Heart left ventricle (tissue), 16 donors: Measurements from ENCODE around the gene PARP3. TPM values are rescaled to one million over a fixed set of nuclear protein-coding genes. Genes with fewer than 3 reads are reported as not detected.
A peak's percentile ranks its signal among the peaks of the same experiment; 100 is the strongest.

Experiments used
- ATAC-seq, 4 donors: fragments of 200-7000 bp; cut with Tn5 transposase; one replicate each; pipeline ENCODE4 v1.9.1; 2020 to 2022; ENCODE audit warnings: moderate library complexity in 4 of 4, mild to moderate bottlenecking in 3 of 4, moderate number of reproducible peaks in 1 of 4
- DNase-seq, 5 donors: peaks; one replicate each; pipeline ENCODE4 v3.0.0-alpha.2; 2020
- H3K27ac ChIP-seq, 12 donors: fragments of 200-600 bp; sonication (generic) in 4 of 12; one replicate each; pipeline versions ENCODE4 v1.5.0 to v1.8.0; 2016 to 2022; ENCODE audit warnings: mild to moderate bottlenecking in 2 of 12
- H3K27me3 ChIP-seq, 9 donors: fragments of 200-600 bp; sonication (generic) in 2 of 9; one replicate each; pipeline versions ENCODE4 v1.5.1 to v1.8.0; 2016 to 2022; ENCODE audit warnings: mild to moderate bottlenecking in 3 of 9
- H3K36me3 ChIP-seq, 9 donors: fragments of 200-600 bp; sonication (generic) in 2 of 9; one replicate each; pipeline versions ENCODE4 v1.5.0 to v1.8.0; 2018 to 2022; ENCODE audit warnings: mild to moderate bottlenecking in 2 of 9
- H3K4me1 ChIP-seq, 12 donors: fragments of 200-600 bp; sonication (generic) in 4 of 12; one replicate each; pipeline versions ENCODE4 v1.5.0 to v1.8.0; 2016 to 2022; ENCODE audit warnings: mild to moderate bottlenecking in 3 of 12
- H3K4me3 ChIP-seq, 12 donors: fragments of 200-600 bp; sonication (generic) in 4 of 12; one replicate each; pipeline versions ENCODE4 v1.5.0 to v1.8.0; 2017 to 2022; ENCODE audit warnings: mild to moderate bottlenecking in 9 of 12, moderate library complexity in 4 of 12
- H3K9me3 ChIP-seq, 12 donors: fragments of 200-600 bp; sonication (generic) in 4 of 12; one replicate each; pipeline versions ENCODE4 v1.5.0 to v1.8.0; 2016 to 2022; ENCODE audit warnings: mild to moderate bottlenecking in 1 of 12
- CTCF ChIP-seq, 12 donors: fragments of 200-600 bp; sonication (generic) in 4 of 12; IDR thresholded peaks; one replicate each; pipeline versions ENCODE4 v1.5.0 to v1.8.0; 2018 to 2022; ENCODE audit warnings: antibody characterized with exemption in 12 of 12, mild to moderate bottlenecking in 5 of 12
- POLR2A ChIP-seq, 2 donors: fragments of 450-650 bp; IDR thresholded peaks; one replicate each; pipeline ENCODE4 v1.6.1; 2017; ENCODE audit warnings: antibody characterized with exemption in 2 of 2, mild to moderate bottlenecking in 2 of 2, moderate library complexity in 2 of 2
- WGBS, 4 donors: extraction: QIAGEN DNeasy Blood & Tissue Kit in 2 of 4; methylation state at CpG; one replicate each; pipeline versions ENCODE4 v1.1.5 to v1.1.7; 2013 to 2018; 5-methylcytosine and 5-hydroxymethylcytosine counted together
- intact Hi-C, 10 donors: fragments of 100-400 bp; cut with DNase I; formaldehyde crosslinking; loops; one replicate each; pipeline versions ENCODE4 v1.11.1 to v1.14.2; 2022
- polyA plus RNA-seq, 2 donors: library from polyadenylated mRNA; stranded (reverse); fragments of 200-250 nt; gene quantifications; one replicate each; pipeline ENCODE4 v1.2.3, GENCODE V29; 2013
- total RNA-seq, 9 donors: library from RNA; depleted of rRNA in 2 of 9; stranded (reverse); fragments of >200 nt in 2 of 9; fragmentation: NEBNext Ultra II Directional in 3 of 9; extraction: Animal tissue kit (Norgen Biotek cat#: 25700) in 3 of 9; gene quantifications; one replicate each; pipeline versions ENCODE4 v1.1.0 to v1.2.4, GENCODE V29; 2016 to 2023
- donor health status: ischemic (EF 13 %, LVEDD 7.1; RV severe dilation, severe dysfunction).
- donor health status: healthy with polysubstance abuse.
- donor health status: DM: no; HTN: yes; CAD: no.
- donor health status: DM: no; HTN: no; CAD: no.
- donor health status: ischemic (EF 25% LVEDD 6.9; RV normal size, moderate dysfunction).
- donor health status: ischemic (EF 25% LVEDD 5.7; RV mildly dilated, moderate dysfunction).
- donor health status: healthy.
- donor health status: DM: yes; HTN: yes; CAD: no.
- donor health status: ischemic (EF 35%, LVEDD 5.7; RV mildly dilated, moderate dysfunction).
- donor health status: nonischemic (EF 11% LVEDD 7.7; RV severe dilation, severe dysfunction).
- donor health status: DM: yes; HTN: yes; CAD: no.
- donor health status: PGD.
- donor health status: ischemic (EF 29% LVEDD 5.4; RV normal size, mild dysfunction).
- donor health status: nonischemic (EF 23%, LVEDD 6.1; RV moderate dilation, normal function).

The PARP3 gene
- total and polyA plus RNA-seq, 11 donors: 7.0 to 37.5 (median 13.9) TPM

- ATAC-seq: no peak
- no peak for DNase-seq
- Histone ChIP-seq H3K4me3 (peak overlapping the region; percentile 36 to 93 (median 76)), H3K27ac (peak overlapping the region in 11 of 12 donors; percentile 28 to 78 (median 58)), H3K4me1 (peaks cover 3 to 32% (median 23%) of the 10 kb centered on the region in 12 donors), H3K27me3 (no peaks in the 10 kb centered on the region), H3K36me3 (peaks cover 0 to 42% (median 19%) of the 10 kb centered on the region in 9 donors), H3K9me3 (no peaks in the 10 kb centered on the region)
- intact Hi-C loops: loop anchor here in 4 of 10 donors (5.0 kb wide), 3 partner anchors 36 to 206 kb away; partner anchors contain the start of gene ABHD14A (in 1 of the 4)
- WGBS, 4 donors: 0 to 1% (median 0%) methylated on average over 13 to 20 of the region's 20 CpGs
- TF ChIP-seq CTCF (IDR thresholded peaks at IDR 0.05) (no peak), POLR2A (IDR thresholded peaks at IDR 0.05) (no peak)
These were observed 733 bp upstream of the PARP3 start for GRCh38 chr3:51941463-51941797.

GRCh38 chr3:51942603-51943450 is 664 bp downstream of the PARP3 start:
- ATAC-seq: peak in 3 of 4 donors; percentile 16 to 38 (median 35)
- Histone ChIP-seq H3K9me3 (no peaks in the 10 kb centered on the region), H3K4me1 (peaks cover 3 to 32% (median 23%) of the 10 kb centered on the region in 12 donors), H3K27me3 (no peaks in the 10 kb centered on the region), H3K36me3 (peaks cover 0 to 30% (median 6%) of the 10 kb centered on the region in 9 donors), H3K27ac (peak overlapping the region; percentile 90 to 99 (median 95)), H3K4me3 (peak overlapping the region in 11 of 12 donors; percentile 18 to 93 (median 78))
- DNase-seq: peak; percentile 61 to 81 (median 62)
- intact Hi-C loops: loop anchor here in 9 of 10 donors (1.0 to 5.0 kb wide), 8 partner anchors 13 to 204 kb away; partner anchors contain the start of genes ABHD14B (in 7 of the 9) and ABHD14A (in 5 of the 9)
- WGBS, 4 donors: 35 to 51% (median 40%) methylated on average over 14 to 17 of the region's 17 CpGs
- TF ChIP-seq POLR2A (IDR thresholded peaks at IDR 0.05) (peak in 1 of 2 donors; percentile 41), CTCF (IDR thresholded peaks at IDR 0.05) (no peak)

GRCh38 chr3:51943451-51944391 is 1.6 kb downstream of the PARP3 start:
- DNase-seq (peak in 3 of 5 donors; percentile 18 to 60 (median 36)), ATAC-seq (no peak)
- peaks cover 0 to 29% (median 8%) of the 10 kb centered on the region in 9 donors for H3K36me3 ChIP-seq
- H3K9me3 ChIP-seq: no peaks in the 10 kb centered on the region
- H3K27me3 ChIP-seq: no peaks in the 10 kb centered on the region
- 84 to 97% (median 91%) methylated on average over 19 to 21 of the region's 21 CpGs for WGBS, 4 donors
- peak overlapping the region; percentile 90 to 99 (median 95) for H3K27ac ChIP-seq
- peak overlapping the region in 8 of 12 donors; percentile 65 to 85 (median 80) for H3K4me3 ChIP-seq
- H3K4me1 ChIP-seq: peaks cover 3 to 32% (median 23%) of the 10 kb centered on the region in 12 donors
- no peak for TF ChIP-seq POLR2A (IDR thresholded peaks at IDR 0.05)
- TF ChIP-seq CTCF (IDR thresholded peaks at IDR 0.05): no peak
- intact Hi-C loops: loop anchor here in 8 of 10 donors (2.0 to 5.0 kb wide), 5 partner anchors 29 to 204 kb away; partner anchors contain the start of genes ABHD14A (in 5 of the 8) and ABHD14B (in 4 of the 8)
